ENCODE results near the gene HECTD4. TPM values are rescaled to one million over a fixed set of nuclear protein-coding genes. Genes with fewer than 3 reads are reported as not detected.

The HECTD4 gene
- total RNA-seq, 1 experiment from 2014 or later = 31.2 TPM

DNA sequence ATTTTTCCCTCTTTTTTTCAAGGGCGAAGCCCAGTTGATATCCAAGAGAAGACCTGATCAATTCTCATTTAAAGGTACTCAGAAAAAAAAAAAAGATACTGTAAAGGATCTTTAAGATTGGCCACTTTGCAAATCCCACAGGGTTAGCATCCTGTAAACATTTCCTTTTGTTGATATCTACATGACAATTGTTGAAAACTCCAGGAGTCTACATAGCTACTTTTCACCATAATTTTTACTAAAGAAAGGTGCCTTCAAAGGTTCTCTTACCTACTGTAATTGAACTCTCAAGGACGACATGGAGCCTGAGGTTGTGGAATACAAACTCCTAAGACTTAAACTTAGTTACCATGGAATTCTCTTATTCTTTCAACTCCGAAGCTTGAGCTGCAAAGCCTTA lies 125.5 kb downstream of the HECTD4 start:
- intact Hi-C loops (cut with micrococcal nuclease) = no loop called here
- Histone ChIP-seq H3K79me2 (ENCODE audit: insufficient read depth, low read length) (no peaks in the 10 kb centered on the region), H3K4me2 (ENCODE audit: low read length) (no peak overlapping the region), H3K9me2 (ENCODE audit: insufficient read depth) (no peaks in the 10 kb centered on the region), H3K4me1 (ENCODE audit: control insufficient read depth in 1 of 2, insufficient read depth in 2 of 2, low read length in 2 of 2) (no peaks in the 10 kb centered on the region), H3K36me3 (ENCODE audit: control insufficient read depth in 1 of 2, insufficient read depth in 2 of 2, low read length in 2 of 2) (peaks cover 4 to 5% of the 10 kb centered on the region in 2 experiments; a peak in 2 of 4 replicates), H4K20me1 (ENCODE audit: insufficient read depth) (no peaks in the 10 kb centered on the region), H2AFZ (ENCODE audit: low read depth, low read length, poor library complexity, severe bottlenecking) (no peak overlapping the region), H3K27me3 (ENCODE audit: insufficient read depth, low read length) (no peaks in the 10 kb centered on the region), H3K27ac (ENCODE audit: low read depth, low read length) (no peak overlapping the region), H3K9me3 (ENCODE audit: control insufficient read depth in 1 of 2, insufficient read depth in 1 of 2, low read depth in 1 of 2, low read length in 2 of 2) (no peaks in the 10 kb centered on the region), H3K4me3 (replicated peaks in 1 of 2; ENCODE audit: low read depth in 1 of 2, low read length in 2 of 2) (no peak overlapping the region), H3K9ac (ENCODE audit: low read length) (no peak overlapping the region)
- no TSS peak for BruUV-seq (replicated peaks)
- ChIA-PET RAD21 (ENCODE audit: low non-redundant PET in 1 of 2, low total read pairs in 2 of 2, uncharacterized antibody in 2 of 2, unreplicated experiment in 2 of 2) (no interaction called here), CTCF (no interaction called here), POLR2A (no interaction called here)
- no peak for TF ChIP-seq TCF7L2 (IDR thresholded peaks at IDR 0.05; ENCODE audit: borderline replicate concordance, extremely low read depth, insufficient read depth, insufficient read length)
- TF ChIP-seq, protein P1, sequence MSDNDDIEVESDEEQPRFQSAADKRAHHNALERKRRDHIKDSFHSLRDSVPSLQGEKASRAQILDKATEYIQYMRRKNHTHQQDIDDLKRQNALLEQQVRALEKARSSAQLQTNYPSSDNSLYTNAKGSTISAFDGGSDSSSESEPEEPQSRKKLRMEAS (IDR thresholded peaks at IDR 0.05) = no peak
- TF ChIP-seq POLR2AphosphoS5 (IDR thresholded peaks at IDR 0.05; ENCODE audit: low read depth, low read length) = no peak
- TF ChIP-seq SP1 (IDR thresholded peaks at IDR 0.05; ENCODE audit: low read depth) = no peak
- DNase-seq (ENCODE audit: low read depth, low spot score) (no peak), ATAC-seq (no peak)

DNA sequence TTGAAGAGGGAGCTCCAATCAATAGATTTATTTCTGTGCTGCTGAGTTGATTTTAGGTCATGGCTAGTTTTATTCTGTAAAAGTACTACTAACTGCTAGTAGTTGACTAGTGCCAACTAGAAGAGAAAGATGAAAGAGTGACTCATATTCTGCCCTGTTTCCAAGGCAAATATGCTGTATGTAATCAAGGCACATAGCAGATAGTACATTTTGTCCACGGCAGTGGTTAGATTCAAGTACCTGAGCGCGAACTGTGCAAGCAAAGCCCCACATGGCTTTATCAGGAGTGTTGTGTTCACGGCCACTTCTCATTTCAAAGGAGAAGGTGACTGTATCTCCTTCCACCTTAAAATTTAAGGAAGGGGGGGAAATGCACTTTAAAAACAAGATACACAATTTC lies 130.0 kb downstream of the HECTD4 start:
- no peaks in the 10 kb centered on the region for H3K4me1 ChIP-seq (ENCODE audit: control insufficient read depth in 1 of 2, insufficient read depth in 2 of 2, low read length in 2 of 2)
- no peaks in the 10 kb centered on the region for H3K27me3 ChIP-seq (ENCODE audit: insufficient read depth, low read length)
- no peak overlapping the region for H2AFZ ChIP-seq (ENCODE audit: low read depth, low read length, poor library complexity, severe bottlenecking)
- intact Hi-C loops (cut with micrococcal nuclease) = no loop called here
- H3K4me2 ChIP-seq (ENCODE audit: low read length) = no peak overlapping the region
- H3K4me3 ChIP-seq (replicated peaks in 1 of 2; ENCODE audit: low read depth in 1 of 2, low read length in 2 of 2) = no peak overlapping the region
- BruUV-seq (replicated peaks) = no TSS peak
- H3K9me3 ChIP-seq (ENCODE audit: control insufficient read depth in 1 of 2, insufficient read depth in 1 of 2, low read depth in 1 of 2, low read length in 2 of 2) = no peaks in the 10 kb centered on the region
- ATAC-seq = no peak
- CTCF ChIA-PET = no interaction called here
- H3K9ac ChIP-seq (ENCODE audit: low read length) = no peak overlapping the region
- no peaks in the 10 kb centered on the region for H3K9me2 ChIP-seq (ENCODE audit: insufficient read depth)
- H3K27ac ChIP-seq (ENCODE audit: low read depth, low read length) = no peak overlapping the region
- H3K79me2 ChIP-seq (ENCODE audit: insufficient read depth, low read length) = no peaks in the 10 kb centered on the region
- no peaks in the 10 kb centered on the region for H4K20me1 ChIP-seq (ENCODE audit: insufficient read depth)
- peaks cover 5 to 6% of the 10 kb centered on the region in 2 experiments; a peak in 2 of 4 replicates for H3K36me3 ChIP-seq (ENCODE audit: control insufficient read depth in 1 of 2, insufficient read depth in 2 of 2, low read length in 2 of 2)
- POLR2A ChIA-PET = no interaction called here
- RAD21 ChIA-PET (ENCODE audit: low non-redundant PET in 1 of 2, low total read pairs in 2 of 2, uncharacterized antibody in 2 of 2, unreplicated experiment in 2 of 2) = no interaction called here
- no peak for DNase-seq (ENCODE audit: low read depth, low spot score)
- no peak for TF ChIP-seq EZH2phosphoT487 (IDR thresholded peaks at IDR 0.05; ENCODE audit: borderline replicate concordance)
- TF ChIP-seq, protein P2, sequence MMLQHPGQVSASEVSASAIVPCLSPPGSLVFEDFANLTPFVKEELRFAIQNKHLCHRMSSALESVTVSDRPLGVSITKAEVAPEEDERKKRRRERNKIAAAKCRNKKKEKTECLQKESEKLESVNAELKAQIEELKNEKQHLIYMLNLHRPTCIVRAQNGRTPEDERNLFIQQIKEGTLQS (IDR thresholded peaks at IDR 0.05) = no peak
- TF ChIP-seq, protein P3, sequence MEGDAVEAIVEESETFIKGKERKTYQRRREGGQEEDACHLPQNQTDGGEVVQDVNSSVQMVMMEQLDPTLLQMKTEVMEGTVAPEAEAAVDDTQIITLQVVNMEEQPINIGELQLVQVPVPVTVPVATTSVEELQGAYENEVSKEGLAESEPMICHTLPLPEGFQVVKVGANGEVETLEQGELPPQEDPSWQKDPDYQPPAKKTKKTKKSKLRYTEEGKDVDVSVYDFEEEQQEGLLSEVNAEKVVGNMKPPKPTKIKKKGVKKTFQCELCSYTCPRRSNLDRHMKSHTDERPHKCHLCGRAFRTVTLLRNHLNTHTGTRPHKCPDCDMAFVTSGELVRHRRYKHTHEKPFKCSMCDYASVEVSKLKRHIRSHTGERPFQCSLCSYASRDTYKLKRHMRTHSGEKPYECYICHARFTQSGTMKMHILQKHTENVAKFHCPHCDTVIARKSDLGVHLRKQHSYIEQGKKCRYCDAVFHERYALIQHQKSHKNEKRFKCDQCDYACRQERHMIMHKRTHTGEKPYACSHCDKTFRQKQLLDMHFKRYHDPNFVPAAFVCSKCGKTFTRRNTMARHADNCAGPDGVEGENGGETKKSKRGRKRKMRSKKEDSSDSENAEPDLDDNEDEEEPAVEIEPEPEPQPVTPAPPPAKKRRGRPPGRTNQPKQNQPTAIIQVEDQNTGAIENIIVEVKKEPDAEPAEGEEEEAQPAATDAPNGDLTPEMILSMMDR (IDR thresholded peaks at IDR 0.05 in 2 of 3, conservative IDR thresholded peaks at IDR 0.05 in 1 of 3; ENCODE audit: borderline replicate concordance in 1 of 3, insufficient read depth in 1 of 3, low read depth in 2 of 3, low read length in 2 of 3) = no peak
- no peak for TF ChIP-seq RAD21 (IDR thresholded peaks at IDR 0.05; ENCODE audit: low read depth)
- no peak for TF ChIP-seq EZH2 (IDR thresholded peaks at IDR 0.05)
- no peak for TF ChIP-seq EGR1 (IDR thresholded peaks at IDR 0.05; ENCODE audit: low read depth)
- TF ChIP-seq CEBPB (IDR thresholded peaks at IDR 0.05; ENCODE audit: low read depth) = no peak
- TF ChIP-seq POLR2A (IDR thresholded peaks at IDR 0.05; ENCODE audit: borderline replicate concordance, extremely low read depth, insufficient read depth, insufficient read length) = no peak
- TF ChIP-seq FOSL1 (IDR thresholded peaks at IDR 0.05; ENCODE audit: low read depth) = no peak
- TF ChIP-seq JUND (IDR thresholded peaks at IDR 0.05) = no peak
- no peak for TF ChIP-seq TCF7L2 (IDR thresholded peaks at IDR 0.05; ENCODE audit: borderline replicate concordance, extremely low read depth, insufficient read depth, insufficient read length)
- TF ChIP-seq, protein P4, sequence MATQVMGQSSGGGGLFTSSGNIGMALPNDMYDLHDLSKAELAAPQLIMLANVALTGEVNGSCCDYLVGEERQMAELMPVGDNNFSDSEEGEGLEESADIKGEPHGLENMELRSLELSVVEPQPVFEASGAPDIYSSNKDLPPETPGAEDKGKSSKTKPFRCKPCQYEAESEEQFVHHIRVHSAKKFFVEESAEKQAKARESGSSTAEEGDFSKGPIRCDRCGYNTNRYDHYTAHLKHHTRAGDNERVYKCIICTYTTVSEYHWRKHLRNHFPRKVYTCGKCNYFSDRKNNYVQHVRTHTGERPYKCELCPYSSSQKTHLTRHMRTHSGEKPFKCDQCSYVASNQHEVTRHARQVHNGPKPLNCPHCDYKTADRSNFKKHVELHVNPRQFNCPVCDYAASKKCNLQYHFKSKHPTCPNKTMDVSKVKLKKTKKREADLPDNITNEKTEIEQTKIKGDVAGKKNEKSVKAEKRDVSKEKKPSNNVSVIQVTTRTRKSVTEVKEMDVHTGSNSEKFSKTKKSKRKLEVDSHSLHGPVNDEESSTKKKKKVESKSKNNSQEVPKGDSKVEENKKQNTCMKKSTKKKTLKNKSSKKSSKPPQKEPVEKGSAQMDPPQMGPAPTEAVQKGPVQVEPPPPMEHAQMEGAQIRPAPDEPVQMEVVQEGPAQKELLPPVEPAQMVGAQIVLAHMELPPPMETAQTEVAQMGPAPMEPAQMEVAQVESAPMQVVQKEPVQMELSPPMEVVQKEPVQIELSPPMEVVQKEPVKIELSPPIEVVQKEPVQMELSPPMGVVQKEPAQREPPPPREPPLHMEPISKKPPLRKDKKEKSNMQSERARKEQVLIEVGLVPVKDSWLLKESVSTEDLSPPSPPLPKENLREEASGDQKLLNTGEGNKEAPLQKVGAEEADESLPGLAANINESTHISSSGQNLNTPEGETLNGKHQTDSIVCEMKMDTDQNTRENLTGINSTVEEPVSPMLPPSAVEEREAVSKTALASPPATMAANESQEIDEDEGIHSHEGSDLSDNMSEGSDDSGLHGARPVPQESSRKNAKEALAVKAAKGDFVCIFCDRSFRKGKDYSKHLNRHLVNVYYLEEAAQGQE (IDR thresholded peaks at IDR 0.05; ENCODE audit: low read depth) = no peak
- no peak for TF ChIP-seq ZFX (IDR thresholded peaks at IDR 0.05)
- TF ChIP-seq, protein P1 (IDR thresholded peaks at IDR 0.05) = no peak
- no peak for TF ChIP-seq POLR2AphosphoS5 (IDR thresholded peaks at IDR 0.05; ENCODE audit: low read depth, low read length)
